Hepatocyte (in vitro differentiated cells): ENCODE measurements around the gene AUTS2.

Experiments
- CTCF ChIP-seq: fragments of 200-600 bp; sonication (generic); IDR thresholded peaks from 2 replicates; pipeline ENCODE4 v1.5.1; 2016; ENCODE audit warnings: antibody characterized with exemption, mild to moderate bottlenecking; ENCODE audit not compliant: poor library complexity
- EZH2 ChIP-seq: fragments of 200-600 bp; sonication (generic); IDR thresholded peaks from 2 replicates; pipeline ENCODE4 v1.6.1; 2016; ENCODE audit warnings: antibody characterized with exemption, mild to moderate bottlenecking, borderline replicate concordance
- EZH2phosphoT487 ChIP-seq: fragments of 200-600 bp; sonication (generic); IDR thresholded peaks from one replicate; pipeline ENCODE4 v1.6.1; 2018; ENCODE audit warnings: antibody characterized with exemption, mild to moderate bottlenecking, low read depth, moderate library complexity; ENCODE audit not compliant: unreplicated experiment, severe bottlenecking

GRCh38 chr7:70436790-70437350 lies 838.6 kb downstream of the AUTS2 start:
- TF ChIP-seq CTCF (no peak), EZH2 (no peak), EZH2phosphoT487 (no peak)
